Mucosa of descending colon (tissue), 3 donors: ENCODE results near the gene IGFBP7. TPM values are rescaled to one million over a fixed set of nuclear protein-coding genes. Genes with fewer than 3 reads are reported as not detected.

Source experiments
- ATAC-seq: fragments of 200-7000 bp; cut with Tn5 transposase; one replicate; pipeline ENCODE4 v1.9.1; 2020; ENCODE audit warnings: mild to moderate bottlenecking, moderate library complexity
- DNase-seq, 3 donors: peaks; one replicate each; pipeline ENCODE4 v3.0.0-alpha.2; 2020
- H3K36me3 ChIP-seq: fragments of 200-600 bp; one replicate; pipeline ENCODE4 v1.8.0; 2021; ENCODE audit warnings: low read depth, mild to moderate bottlenecking
- H3K4me1 ChIP-seq: fragments of 200-600 bp; one replicate; pipeline ENCODE4 v1.8.0; 2021; ENCODE audit warnings: low read depth, mild to moderate bottlenecking
- H3K4me3 ChIP-seq: fragments of 200-600 bp; one replicate; pipeline ENCODE4 v1.8.0; 2021; ENCODE audit warnings: mild to moderate bottlenecking
- H3K9me3 ChIP-seq: fragments of 200-600 bp; one replicate; pipeline ENCODE4 v1.8.0; 2021; ENCODE audit warnings: mild to moderate bottlenecking
- intact Hi-C, 2 donors: fragments of 100-400 bp; cut with DNase I in 1 of 2; cut with micrococcal nuclease in 1 of 2; formaldehyde crosslinking; loops; one replicate each; pipeline versions ENCODE4 v1.11.0 to v1.11.1; 2022; cut with DNase I, micrococcal nuclease
- total RNA-seq, 3 donors: library from RNA; stranded (reverse); fragmentation: NEBNext Ultra II Directional in 2 of 3; extraction: Animal tissue kit (Norgen Biotek cat#: 25700) in 2 of 3; gene quantifications; one replicate each; pipeline versions ENCODE4 v1.2.1 to v1.2.4, GENCODE V29; 2021 to 2023
- TF ChIP-seq, protein P1 (sequence below): fragments of 200-600 bp; IDR thresholded peaks from one replicate; pipeline ENCODE4 v1.8.0; 2022; ENCODE audit warnings: antibody characterized with exemption, mild to moderate bottlenecking
- donor health status: DM: no; HTN: no; CAD: no; lungs with moderate emphysema.
- donor health status: DM: no; HTN: no; CAD: no.
- donor health status: DM: no; HTN: yes; CAD: no.

IGFBP7 gene
- total RNA-seq, 3 donors from 2014 or later: 32.7 to 225 (median 116) TPM

- intact Hi-C loops: no loop called here
- Histone ChIP-seq H3K4me1 (no peaks in the 10 kb centered on the region), H3K36me3 (no peaks in the 10 kb centered on the region), H3K9me3 (no peaks in the 10 kb centered on the region), H3K4me3 (no peak overlapping the region)
- TF ChIP-seq, protein P1, sequence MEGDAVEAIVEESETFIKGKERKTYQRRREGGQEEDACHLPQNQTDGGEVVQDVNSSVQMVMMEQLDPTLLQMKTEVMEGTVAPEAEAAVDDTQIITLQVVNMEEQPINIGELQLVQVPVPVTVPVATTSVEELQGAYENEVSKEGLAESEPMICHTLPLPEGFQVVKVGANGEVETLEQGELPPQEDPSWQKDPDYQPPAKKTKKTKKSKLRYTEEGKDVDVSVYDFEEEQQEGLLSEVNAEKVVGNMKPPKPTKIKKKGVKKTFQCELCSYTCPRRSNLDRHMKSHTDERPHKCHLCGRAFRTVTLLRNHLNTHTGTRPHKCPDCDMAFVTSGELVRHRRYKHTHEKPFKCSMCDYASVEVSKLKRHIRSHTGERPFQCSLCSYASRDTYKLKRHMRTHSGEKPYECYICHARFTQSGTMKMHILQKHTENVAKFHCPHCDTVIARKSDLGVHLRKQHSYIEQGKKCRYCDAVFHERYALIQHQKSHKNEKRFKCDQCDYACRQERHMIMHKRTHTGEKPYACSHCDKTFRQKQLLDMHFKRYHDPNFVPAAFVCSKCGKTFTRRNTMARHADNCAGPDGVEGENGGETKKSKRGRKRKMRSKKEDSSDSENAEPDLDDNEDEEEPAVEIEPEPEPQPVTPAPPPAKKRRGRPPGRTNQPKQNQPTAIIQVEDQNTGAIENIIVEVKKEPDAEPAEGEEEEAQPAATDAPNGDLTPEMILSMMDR: no peak
- DNase-seq (no peak), ATAC-seq (peak; percentile 24)
These were observed 16.0 kb downstream of the IGFBP7 start for GRCh38 chr4:57093845-57094831.

GRCh38 chr4:57091657-57092162, 18.5 kb downstream of the IGFBP7 start:
- no peak for ATAC-seq

GRCh38 chr4:57090079-57090478, 20.1 kb downstream of the IGFBP7 start:
- Histone ChIP-seq H3K36me3 (no peaks in the 10 kb centered on the region), H3K4me3 (no peak overlapping the region), H3K4me1 (no peaks in the 10 kb centered on the region), H3K9me3 (no peaks in the 10 kb centered on the region)
- no peak for DNase-seq
- TF ChIP-seq, protein P1: no peak
- intact Hi-C loops: no loop called here
- no peak for ATAC-seq

More at GRCh38 chr4:57091657-57092162, 18.5 kb downstream of the IGFBP7 start:
- no peak overlapping the region for H3K4me3 ChIP-seq
- intact Hi-C loops: no loop called here
- no peak for DNase-seq
- TF ChIP-seq, protein P1: no peak
- H3K9me3 ChIP-seq: no peaks in the 10 kb centered on the region
- no peaks in the 10 kb centered on the region for H3K36me3 ChIP-seq
- no peaks in the 10 kb centered on the region for H3K4me1 ChIP-seq

GRCh38 chr4:57089549-57089948, 20.6 kb downstream of the IGFBP7 start:
- DNase-seq (no peak), ATAC-seq (no peak)
- Histone ChIP-seq H3K4me1 (no peaks in the 10 kb centered on the region), H3K36me3 (no peaks in the 10 kb centered on the region), H3K9me3 (no peaks in the 10 kb centered on the region), H3K4me3 (no peak overlapping the region)
- TF ChIP-seq, protein P1: no peak
- intact Hi-C loops: no loop called here

DNA sequence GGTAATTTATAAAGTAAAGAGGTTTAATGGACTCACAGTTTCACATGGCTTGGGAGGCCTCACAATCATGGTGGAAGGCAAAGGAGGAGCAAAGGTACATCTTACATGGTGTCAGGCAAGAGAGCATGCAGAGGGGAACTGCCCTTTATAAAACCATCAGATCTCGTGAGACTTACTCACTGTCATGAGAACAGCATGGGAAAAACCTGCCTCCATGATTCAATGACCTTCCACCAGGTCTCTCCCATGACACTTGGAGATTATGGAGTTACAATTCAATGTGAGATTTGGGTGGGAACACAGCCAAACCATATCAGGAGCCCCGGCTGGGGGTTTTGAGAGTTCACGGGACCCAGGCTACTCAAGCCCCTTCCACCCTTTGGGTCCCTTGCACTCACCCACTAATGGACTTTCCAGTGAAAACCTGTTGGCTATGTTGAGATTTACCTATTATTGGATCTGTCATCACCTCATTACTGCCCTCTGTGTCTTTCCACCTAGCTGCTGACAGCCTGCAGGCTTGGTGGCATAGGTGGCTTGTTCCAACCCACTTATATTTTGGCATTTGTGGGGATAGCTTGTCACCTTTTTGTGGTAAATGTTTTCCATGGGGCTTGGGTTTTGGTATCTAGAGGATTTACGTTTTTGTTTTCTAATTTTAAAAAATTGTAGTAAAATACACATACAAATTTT, 24.0 kb downstream of the IGFBP7 start:
- H3K4me1 ChIP-seq: no peaks in the 10 kb centered on the region
- TF ChIP-seq, protein P1: no peak
- no peak for DNase-seq
- H3K9me3 ChIP-seq: no peaks in the 10 kb centered on the region
- ATAC-seq: no peak
- H3K36me3 ChIP-seq: no peaks in the 10 kb centered on the region
- intact Hi-C loops: no loop called here
- H3K4me3 ChIP-seq: no peak overlapping the region
